A549 treated with Hydrocortisone at 1 μM for 4 hours (cell line): ENCODE measurements around the gene PCLO. TPM values are rescaled to one million over a fixed set of nuclear protein-coding genes. Genes with fewer than 3 reads are reported as not detected.

Experiments used
- total RNA-seq: library from RNA; stranded (reverse); fragments of 200-300 nt; extraction: Qiagen RNA extraction; gene quantifications from 5 replicates; pipeline ENCODE4 v1.2.3, GENCODE V29; 2022

PCLO gene
- 0.93 to 1.2 TPM (median 0.97 TPM) in 5 replicates for total RNA-seq

GRCh38 chr7:83162402-83163256 is at the start of gene PCLO:
Gene PCLO (minus strand): TSS chr7:83162884. CDS start chr7:83162592, 292 bp downstream.

